DMS153 treated with DMSO at 0.1 percent for 48 hours (cell line): ENCODE data around the gene PPP4R2.

Experiments
- DNase-seq: peaks from one replicate; lab custom pipeline; 2025; ENCODE audit not compliant: unreplicated experiment; lab: John Stamatoyannopoulos, UW

The PPP4R2 gene

DNA sequence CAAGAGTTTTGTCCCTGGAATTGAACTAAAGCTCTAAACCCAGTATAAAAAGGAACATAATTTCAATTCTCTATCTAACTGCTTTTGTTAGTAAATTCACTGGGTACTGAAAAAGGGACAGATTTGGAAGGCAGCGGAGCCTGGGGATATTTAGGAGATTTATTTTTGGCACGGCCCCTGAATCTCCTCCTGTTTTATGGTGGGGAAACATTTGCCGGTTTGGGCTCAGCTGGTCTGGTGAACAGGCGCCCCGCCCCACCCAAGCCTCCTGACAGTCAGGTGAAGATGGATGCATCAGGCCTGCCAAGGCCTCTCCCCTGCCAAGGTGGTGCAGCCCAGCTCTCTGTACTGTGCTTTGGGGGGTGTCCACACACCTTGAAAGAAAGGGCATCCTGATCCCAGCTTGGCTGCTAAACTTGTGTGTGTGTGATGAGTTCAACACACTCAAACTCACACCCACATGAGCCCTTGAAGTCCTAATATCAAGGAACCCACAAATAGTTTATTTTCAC is 111.1 kb downstream of the PPP4R2 start:
- DNase-seq, result no peak

DNA sequence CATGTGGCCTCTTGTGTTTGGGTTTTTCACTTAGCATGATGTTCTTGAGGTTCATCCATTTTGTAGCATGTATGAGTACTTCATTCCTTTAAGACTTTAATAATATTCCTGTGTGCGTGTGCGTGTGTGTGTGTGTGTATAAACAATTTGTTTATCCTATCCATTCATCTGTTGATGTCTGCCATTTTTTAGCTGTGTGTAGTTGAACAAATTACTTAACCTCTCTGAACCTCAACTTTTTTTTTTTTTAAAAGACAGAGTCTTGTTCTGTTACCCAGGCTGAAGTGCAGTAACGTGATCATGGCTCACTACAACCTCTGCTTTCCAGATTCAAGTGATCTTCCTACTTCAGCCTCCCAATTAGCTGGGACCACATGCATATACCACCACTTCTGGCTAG is 112.1 kb downstream of the PPP4R2 start:
- DNase-seq, result no peak

DNA sequence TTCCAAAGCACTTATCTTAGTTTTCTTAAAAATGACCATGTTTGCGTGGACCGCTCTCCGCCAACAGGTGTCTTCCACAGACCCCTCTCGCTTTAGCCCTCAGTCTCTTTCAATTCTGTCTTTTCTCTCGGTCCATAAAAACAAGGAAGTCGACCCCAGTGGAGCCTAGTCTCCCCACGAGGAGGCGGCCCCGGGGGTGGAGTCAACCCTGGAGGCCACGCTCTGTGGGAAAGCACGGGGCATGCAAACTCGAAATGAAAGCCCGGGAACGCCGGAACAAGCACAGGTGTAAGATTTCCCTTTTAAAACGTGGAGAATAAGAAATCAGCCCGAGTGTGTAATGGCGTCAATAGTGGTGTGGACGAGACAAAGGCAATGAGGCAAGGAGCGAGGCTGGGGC is 113.9 kb downstream of the PPP4R2 start:
- DNase-seq, result no peak

DNA sequence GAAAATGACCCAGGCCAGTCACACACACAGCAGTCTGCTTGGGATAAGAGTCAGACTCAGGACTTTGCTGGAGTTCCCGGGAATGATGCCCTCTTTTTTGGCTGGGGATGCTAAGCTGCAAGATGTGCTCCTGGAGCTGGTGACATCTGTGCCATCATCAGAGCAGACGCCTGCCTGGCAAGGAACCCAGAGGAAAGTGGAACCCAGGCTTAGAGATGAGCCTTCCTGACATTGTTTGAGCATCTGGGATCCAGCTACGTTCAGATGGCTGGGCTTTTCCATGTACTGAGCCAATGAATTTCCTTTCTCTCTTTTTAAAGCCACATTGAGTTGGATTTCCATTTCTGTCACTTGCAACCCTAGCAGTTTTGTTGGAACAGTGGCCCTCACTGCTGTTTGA is 118.1 kb downstream of the PPP4R2 start:
- no peak for DNase-seq

DNA sequence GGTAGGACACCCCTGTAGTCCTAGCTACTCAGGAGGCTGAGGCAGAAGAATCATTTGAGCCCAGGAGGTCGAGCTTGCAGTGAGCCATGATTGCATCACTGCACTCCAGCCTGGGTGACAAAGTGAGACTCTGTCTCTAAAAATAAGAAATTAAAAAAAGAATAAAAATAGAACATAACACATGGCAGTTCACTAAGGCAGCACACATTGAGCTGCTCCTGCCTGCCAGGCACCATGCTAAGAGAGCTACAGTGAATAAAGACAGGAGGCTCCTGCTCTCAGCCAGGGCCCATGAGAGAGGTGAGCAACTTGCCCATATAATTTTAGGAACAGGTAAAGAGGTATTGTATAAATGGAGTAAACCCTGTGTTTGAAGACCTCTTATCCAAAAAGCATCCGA is 119.2 kb downstream of the PPP4R2 start:
- DNase-seq, result no peak
